SU-DHL-6 (cell line): Measurements from ENCODE around the gene NAT16.
A peak's percentile ranks its signal among the peaks of the same experiment; 100 is the strongest.

Source experiments
- H2AFZ ChIP-seq: fragments of 200-600 bp; sonication (generic); 2 replicates; pipeline ENCODE4 v1.6.1; 2014; ENCODE audit warnings: low read depth, mild to moderate bottlenecking, moderate library complexity, mixed read lengths, antibody characterized with exemption, low read length; ENCODE audit not compliant: severe bottlenecking
- H3F3A ChIP-seq: fragments of 200-600 bp; shearing (Covaris generic); 2 replicates; pipeline ENCODE4 v1.6.0; 2016; ENCODE audit warnings: antibody characterized with exemption, mild to moderate bottlenecking; ENCODE audit not compliant: insufficient read depth
- H3K27ac ChIP-seq: fragments of 200-600 bp; sonication (generic); 2 replicates; pipeline ENCODE4 v1.5.1; 2016; ENCODE audit warnings: low read depth, mild to moderate bottlenecking, low read length, moderate library complexity, mixed read lengths
- H3K27me3 ChIP-seq: fragments of 200-600 bp; sonication (generic), shearing (Covaris generic); 2 replicates; pipeline ENCODE4 v1.6.0; 2014; ENCODE audit warnings: mild to moderate bottlenecking, low read length
- H3K36me3 ChIP-seq: fragments of 200-600 bp; sonication (generic); 2 replicates; pipeline ENCODE4 v1.6.1; 2014; ENCODE audit warnings: mild to moderate bottlenecking, low read length, mixed read lengths
- H3K4me2 ChIP-seq: fragments of 300-600, 200-600 bp; shearing (Covaris generic), sonication (generic); 2 replicates; pipeline ENCODE4 v1.6.0; 2014; ENCODE audit warnings: low read length, low read depth, mild to moderate bottlenecking; ENCODE audit not compliant: poor library complexity, severe bottlenecking
- H3K4me3 ChIP-seq: fragments of 200-600 bp; sonication (generic); 2 replicates; pipeline ENCODE4 v1.5.1; 2014; ENCODE audit warnings: antibody characterized with exemption, low read length, mild to moderate bottlenecking, mixed read lengths; ENCODE audit not compliant: insufficient read depth, poor library complexity, severe bottlenecking
- H3K79me2 ChIP-seq: fragments of 200-600 bp; sonication (generic); 2 replicates; pipeline ENCODE4 v1.6.1; 2014; ENCODE audit warnings: mild to moderate bottlenecking, low read length, moderate library complexity; ENCODE audit not compliant: insufficient read depth
- H3K9ac ChIP-seq: fragments of 200-600 bp; sonication (generic); 2 replicates; pipeline ENCODE4 v1.7.0; 2014; ENCODE audit warnings: mild to moderate bottlenecking, low read length
- H3K9me2 ChIP-seq: fragments of 200-600 bp; sonication (generic); replicated peaks from 2 replicates; pipeline ENCODE4 v1.6.1; 2014; ENCODE audit warnings: low read length; ENCODE audit not compliant: insufficient read depth
- H3K9me3 ChIP-seq: fragments of 200-600 bp; sonication (generic); 2 replicates; pipeline ENCODE4 v1.6.1; 2014; ENCODE audit warnings: low read length, mixed read lengths; ENCODE audit not compliant: insufficient read depth
- H4K20me1 ChIP-seq: fragments of 200-600 bp; sonication (generic); 2 replicates; pipeline ENCODE4 v1.6.1; 2014; ENCODE audit warnings: low read depth, mild to moderate bottlenecking, antibody characterized with exemption, low read length, moderate library complexity, mixed read lengths
- CTCF ChIP-seq: fragments of 200-600 bp; sonication (generic); IDR thresholded peaks from one replicate; pipeline ENCODE4 v1.5.1; 2017; ENCODE audit warnings: antibody characterized with exemption, mild to moderate bottlenecking, low read length, moderate library complexity; ENCODE audit not compliant: insufficient read depth, poor library complexity, severe bottlenecking
- EZH2phosphoT487 ChIP-seq: fragments of 200-600 bp; sonication (generic), shearing (Covaris generic); conservative IDR thresholded peaks from 2 replicates; pipeline ENCODE4 v1.6.1; 2018; ENCODE audit warnings: mild to moderate bottlenecking, antibody characterized with exemption, low read length, moderate library complexity, mixed read lengths

Gene NAT16

GRCh38 chr7:101166909-101167644, 13.0 kb downstream of the NAT16 start:
- Histone ChIP-seq H3K27me3 (no peaks in the 10 kb centered on the region), H2AFZ (no peak overlapping the region), H4K20me1 (no peaks in the 10 kb centered on the region), H3K36me3 (no peaks in the 10 kb centered on the region), H3K9me3 (no peaks in the 10 kb centered on the region), H3K4me2 (no peak overlapping the region), H3K4me3 (no peak overlapping the region), H3K79me2 (no peaks in the 10 kb centered on the region), H3K9me2 (no peaks in the 10 kb centered on the region), H3K9ac (no peak overlapping the region), H3F3A (peaks cover 5% of the 10 kb centered on the region; the same call in 1 of the 2 replicates), H3K27ac (no peak overlapping the region)
- TF ChIP-seq EZH2phosphoT487 (no peak), CTCF (no peak)

GRCh38 chr7:101166648-101166908, 13.5 kb downstream of the NAT16 start:
- H3K79me2 ChIP-seq, result no peaks in the 10 kb centered on the region
- H3K9me3 ChIP-seq, result no peaks in the 10 kb centered on the region
- H3K4me3 ChIP-seq, result no peak overlapping the region
- H3K9me2 ChIP-seq, result no peaks in the 10 kb centered on the region
- peaks cover 7% of the 10 kb centered on the region; the same call in 1 of the 2 replicates for H3F3A ChIP-seq
- H2AFZ ChIP-seq, result no peak overlapping the region
- H3K27me3 ChIP-seq, result no peaks in the 10 kb centered on the region
- TF ChIP-seq EZH2phosphoT487, result no peak
- H3K36me3 ChIP-seq, result no peaks in the 10 kb centered on the region
- H3K9ac ChIP-seq, result no peak overlapping the region
- H4K20me1 ChIP-seq, result no peaks in the 10 kb centered on the region
- no peak overlapping the region for H3K27ac ChIP-seq
- no peak overlapping the region for H3K4me2 ChIP-seq

GRCh38 chr7:101165958-101166647, 14.0 kb downstream of the NAT16 start:
- Histone ChIP-seq H4K20me1 (no peaks in the 10 kb centered on the region), H3K9me3 (no peaks in the 10 kb centered on the region), H3K27ac (no peak overlapping the region), H3K27me3 (no peaks in the 10 kb centered on the region), H3K9me2 (no peaks in the 10 kb centered on the region), H2AFZ (no peak overlapping the region), H3K79me2 (no peaks in the 10 kb centered on the region), H3F3A (peaks cover 7% of the 10 kb centered on the region; the same call in 1 of the 2 replicates), H3K9ac (no peak overlapping the region), H3K36me3 (no peaks in the 10 kb centered on the region), H3K4me2 (peak overlapping the region; percentile 37), H3K4me3 (peak overlapping the region; percentile 11)
- TF ChIP-seq CTCF (no peak), EZH2phosphoT487 (no peak)
